GM18873 (cell line): Measurements from ENCODE around the gene MAP2K1.
"Not testable (repeated sequence)": the region's sequence is repeated elsewhere in the genome, so short reads cannot be mapped to it uniquely, and the experiment has no call there.

Experiments used
- ATAC-seq: cut with Tn5 transposase; IDR thresholded peaks from one replicate; pipeline ENCODE4 v1.9.1; 2021; ENCODE audit warnings: mild to moderate bottlenecking, moderate library complexity, moderate number of reproducible peaks; ENCODE audit not compliant: unreplicated experiment, low FRiP score

MAP2K1 gene

GRCh38 chr15:66422347-66422746 is 35.6 kb downstream of the MAP2K1 start:
- no peak for ATAC-seq

- ATAC-seq: no peak
Measured at GRCh38 chr15:66423149-66423548, 36.4 kb downstream of the MAP2K1 start.

GRCh38 chr15:66424963-66425612 is 38.4 kb downstream of the MAP2K1 start:
- ATAC-seq: no peak

- no peak for ATAC-seq
Measured at GRCh38 chr15:66425837-66426236, 39.1 kb downstream of the MAP2K1 start.

GRCh38 chr15:66429117-66429516 is 42.4 kb downstream of the MAP2K1 start:
- ATAC-seq: no peak

GRCh38 chr15:66429546-66429945 is 42.8 kb downstream of the MAP2K1 start:
- no peak for ATAC-seq

- no peak for ATAC-seq
Measured at GRCh38 chr15:66430627-66431255, 44.0 kb downstream of the MAP2K1 start.

GRCh38 chr15:66433726-66434125 is 47.0 kb downstream of the MAP2K1 start:
- ATAC-seq: no peak

GRCh38 chr15:66440501-66440900 is 53.8 kb downstream of the MAP2K1 start:
- no peak for ATAC-seq

- no peak for ATAC-seq
Measured at GRCh38 chr15:66452420-66452819, 65.7 kb downstream of the MAP2K1 start.

GRCh38 chr15:66452971-66453580 is 66.4 kb downstream of the MAP2K1 start:
- no peak for ATAC-seq

GRCh38 chr15:66454143-66454542 is 67.4 kb downstream of the MAP2K1 start:
- no peak for ATAC-seq

- ATAC-seq: no peak
Measured at GRCh38 chr15:66456211-66456610, 69.5 kb downstream of the MAP2K1 start.

- no peak for ATAC-seq
Measured at GRCh38 chr15:66459818-66460615, 73.3 kb downstream of the MAP2K1 start.

- ATAC-seq: not testable (repeated sequence)
Measured at GRCh38 chr15:66461294-66461693, 74.6 kb downstream of the MAP2K1 start.

- ATAC-seq: no peak
Measured at GRCh38 chr15:66461917-66462316, 75.2 kb downstream of the MAP2K1 start.

- ATAC-seq: no peak
Measured at GRCh38 chr15:66462627-66463026, 75.9 kb downstream of the MAP2K1 start.

GRCh38 chr15:66465294-66465693 is 78.6 kb downstream of the MAP2K1 start:
- ATAC-seq: not testable (repeated sequence)

- not testable (repeated sequence) for ATAC-seq
Measured at GRCh38 chr15:66467162-66468040, 80.7 kb downstream of the MAP2K1 start.

GRCh38 chr15:66470825-66471224 is 84.1 kb downstream of the MAP2K1 start:
- ATAC-seq: not testable (repeated sequence)
